ENCODE measurements around the gene KIF14.
"Not testable (repeated sequence)": the region's sequence is repeated elsewhere in the genome, so short reads cannot be mapped to it uniquely, and the experiment has no call there.

The KIF14 gene

DNA sequence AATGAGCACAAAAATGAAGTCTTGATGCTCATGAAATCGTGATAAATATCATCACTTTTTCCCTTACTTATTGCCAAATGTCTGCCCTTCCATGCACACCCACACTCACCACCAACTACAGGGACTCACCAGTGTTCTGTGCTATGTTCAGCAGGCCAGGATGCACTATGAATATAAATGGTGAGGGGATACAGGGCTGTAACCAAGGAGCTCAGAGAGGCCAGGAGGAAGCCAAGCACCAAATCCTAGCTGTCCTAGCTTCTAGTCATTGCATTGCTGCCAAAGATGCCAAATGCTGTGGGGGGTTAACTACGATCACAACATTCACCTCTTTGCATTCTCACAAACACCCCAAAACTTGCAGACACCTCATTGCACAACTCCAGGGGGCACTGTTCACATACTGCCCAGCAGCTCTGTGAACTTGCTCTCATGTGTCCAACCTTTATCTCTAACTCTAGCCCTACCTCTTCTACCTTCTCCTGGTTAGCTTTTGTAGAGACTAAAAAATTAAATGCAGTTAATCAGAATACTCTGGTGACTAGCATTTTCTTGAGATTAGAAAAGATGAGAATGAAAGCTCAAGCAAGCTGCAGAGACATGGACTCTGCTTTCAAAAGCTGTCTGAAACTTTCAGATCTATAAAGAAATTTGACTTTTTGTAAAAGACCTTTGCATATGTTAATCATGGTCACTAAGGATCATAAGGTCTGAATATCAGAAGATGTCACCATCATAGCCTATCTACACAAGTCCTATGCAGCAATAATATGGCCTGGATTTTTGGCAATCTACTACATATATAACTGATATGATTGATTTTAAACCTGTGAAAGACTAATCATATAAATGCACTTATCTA is 13.9 kb upstream of the KIF14 start:
- DNase-seq (ENCODE audit: low spot score) = no peak

DNA sequence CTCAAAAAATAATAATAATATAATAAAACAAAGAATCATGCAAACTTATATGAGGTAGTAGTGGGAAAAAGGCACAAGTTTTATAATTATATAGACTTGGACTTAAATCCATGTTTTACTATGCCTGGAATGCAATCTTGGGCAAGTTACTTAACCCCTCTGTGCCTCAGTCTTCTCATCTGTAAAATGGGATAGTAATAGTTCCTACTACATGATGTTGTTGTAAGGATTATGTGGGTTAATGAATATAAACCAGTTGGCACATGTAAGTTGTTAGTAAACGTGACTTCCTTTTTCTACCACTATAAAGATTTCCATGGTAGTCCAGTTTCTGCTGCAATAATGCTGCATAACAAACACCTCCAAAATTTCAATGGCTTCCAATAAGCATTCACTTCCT is 10.8 kb upstream of the KIF14 start:
- DNase-seq (ENCODE audit: low spot score) = no peak

DNA sequence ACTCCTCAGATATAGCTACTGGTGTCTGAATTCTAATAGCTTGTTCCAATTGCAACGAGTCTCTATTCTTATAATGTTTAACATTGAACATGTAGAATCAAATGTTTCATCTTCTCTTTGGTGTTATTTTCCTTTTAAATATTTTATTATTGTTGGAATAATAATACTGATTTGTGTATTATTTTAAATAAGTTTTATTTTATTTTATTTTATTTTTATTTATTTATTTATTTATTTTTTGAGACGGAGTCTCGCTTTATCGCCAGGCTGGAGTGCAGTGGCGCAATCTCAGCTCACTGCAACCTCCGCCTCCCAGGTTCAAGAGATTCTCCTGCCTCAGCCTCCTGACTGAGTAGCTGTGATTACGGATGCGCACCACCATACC is 10.0 kb upstream of the KIF14 start:
- DNase-seq (ENCODE audit: low spot score) = not testable (repeated sequence)

DNA sequence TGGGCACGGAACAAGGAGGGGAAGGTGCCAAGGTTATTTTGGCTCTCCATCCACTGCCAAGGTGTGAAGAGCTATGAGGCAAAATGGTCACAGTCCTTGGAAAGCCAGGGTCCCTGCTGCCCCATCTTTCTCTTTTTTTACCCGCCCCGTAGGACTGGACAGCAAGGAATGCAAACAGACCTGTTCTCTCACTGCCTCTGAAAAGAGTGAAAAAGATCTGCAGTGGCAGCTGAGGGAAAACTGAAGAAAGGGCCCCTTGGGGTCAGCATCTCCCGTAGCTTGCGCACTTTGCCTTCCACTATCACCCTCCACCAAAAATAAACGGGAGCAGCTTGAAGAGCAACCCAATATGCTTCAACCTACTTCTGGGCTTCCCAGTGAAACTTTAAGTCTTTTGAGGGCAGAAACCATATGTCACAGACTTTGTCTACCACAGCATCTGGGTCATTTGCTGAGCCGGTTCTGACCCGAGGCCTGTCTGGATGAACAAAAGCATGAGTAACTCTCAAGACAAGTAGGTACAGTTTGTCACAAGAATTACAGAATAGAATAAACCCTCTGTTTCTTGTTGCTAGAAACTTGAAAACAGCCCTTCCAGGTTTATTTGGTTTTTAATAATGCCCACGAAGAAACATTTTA is 9.4 kb upstream of the KIF14 start:
- DNase-seq (ENCODE audit: low spot score) = no peak

DNA sequence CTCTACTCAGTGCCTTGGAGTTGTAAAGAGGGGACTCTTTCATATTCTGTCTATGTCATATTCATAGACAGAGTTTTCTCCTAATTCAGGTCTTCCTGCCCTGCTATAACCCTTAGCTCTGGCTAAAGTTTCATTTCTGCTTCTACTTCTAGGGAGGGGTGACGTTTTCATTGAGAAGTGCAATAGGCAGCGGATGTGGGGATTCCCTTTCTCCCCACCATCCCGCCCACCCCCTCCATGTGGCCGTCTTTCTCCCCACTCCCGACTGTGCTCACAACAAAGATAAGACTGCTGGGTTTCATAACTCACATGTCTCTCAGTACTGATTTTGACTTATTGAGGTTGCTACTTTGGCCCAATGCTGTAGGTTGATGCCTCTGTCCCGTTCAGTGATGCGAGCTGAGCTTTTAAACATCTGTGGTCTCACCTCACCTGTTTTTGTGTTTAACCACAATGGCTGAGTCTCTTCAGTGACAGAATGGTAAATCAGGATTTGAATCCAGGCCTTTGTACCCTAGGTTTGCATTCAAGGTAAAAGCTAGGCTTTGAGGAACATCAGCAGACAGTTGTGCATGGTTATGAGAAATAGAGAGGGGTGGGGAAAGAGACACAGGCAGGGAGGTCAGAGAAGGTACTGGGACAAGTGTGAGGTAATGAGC is 7.8 kb upstream of the KIF14 start:
- DNase-seq (ENCODE audit: low spot score) = no peak

DNA sequence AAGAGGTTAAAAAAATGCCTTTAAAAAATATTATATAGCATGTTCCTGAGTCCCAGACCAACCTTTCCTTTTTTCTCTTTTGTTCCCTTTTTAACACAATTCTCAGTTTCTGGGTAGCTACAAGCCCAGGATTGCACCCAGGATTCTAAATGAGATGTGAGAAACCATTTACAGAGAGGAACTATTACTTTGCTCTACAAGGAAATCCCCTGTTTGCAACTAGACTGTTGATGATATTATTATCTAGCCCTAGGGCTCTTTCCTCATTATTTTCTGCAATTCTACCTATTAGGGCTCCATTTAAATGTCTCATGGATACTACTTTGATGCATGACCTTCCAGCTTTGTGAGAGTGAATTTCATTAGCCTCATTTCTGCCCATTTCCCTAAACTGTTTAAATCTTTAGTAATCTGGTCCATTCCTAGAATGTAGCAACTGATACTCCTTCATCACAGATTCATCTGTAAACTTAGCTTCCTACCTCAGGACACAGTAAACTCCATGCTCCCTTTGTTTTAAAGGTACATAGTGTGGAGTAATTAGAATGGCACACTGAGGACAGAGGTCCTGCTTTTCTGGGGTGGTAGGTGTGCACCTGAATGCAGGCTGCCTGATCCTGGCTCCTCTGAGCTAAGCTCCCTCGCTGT is 7.1 kb upstream of the KIF14 start:
- DNase-seq (ENCODE audit: low spot score) = no peak

DNA sequence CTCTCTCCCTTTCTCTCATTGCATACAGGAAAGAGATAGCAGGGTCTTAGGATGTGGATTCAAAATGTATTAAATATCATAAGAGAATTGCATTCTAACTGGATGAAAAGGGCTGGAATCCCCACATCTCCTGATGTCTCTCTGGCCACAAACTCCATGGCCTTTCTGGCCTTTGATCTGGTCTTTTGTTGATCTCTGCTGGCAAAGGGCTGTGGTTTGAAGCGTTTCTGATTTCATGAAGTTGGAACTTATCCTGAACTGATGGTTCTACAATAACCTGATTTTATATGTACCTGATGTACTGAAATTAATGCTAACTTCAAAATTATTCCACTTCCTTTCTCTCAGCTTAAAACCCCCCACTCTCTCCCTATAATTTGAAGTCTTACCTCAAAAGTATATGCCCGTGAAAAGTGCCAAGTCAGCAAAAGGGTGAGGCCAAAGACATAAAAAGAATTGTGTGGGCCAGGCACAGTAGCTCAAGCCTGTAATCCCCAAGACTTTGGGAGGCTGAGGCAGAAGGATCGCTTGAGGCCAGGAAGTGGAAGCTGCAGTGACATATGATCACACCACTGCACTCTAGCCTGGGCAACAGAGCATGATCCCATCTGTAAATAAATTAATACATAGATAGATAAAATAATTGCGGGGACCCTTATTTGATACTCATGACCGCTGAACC is 6.4 kb upstream of the KIF14 start:
- DNase-seq (ENCODE audit: low spot score) = no peak

DNA sequence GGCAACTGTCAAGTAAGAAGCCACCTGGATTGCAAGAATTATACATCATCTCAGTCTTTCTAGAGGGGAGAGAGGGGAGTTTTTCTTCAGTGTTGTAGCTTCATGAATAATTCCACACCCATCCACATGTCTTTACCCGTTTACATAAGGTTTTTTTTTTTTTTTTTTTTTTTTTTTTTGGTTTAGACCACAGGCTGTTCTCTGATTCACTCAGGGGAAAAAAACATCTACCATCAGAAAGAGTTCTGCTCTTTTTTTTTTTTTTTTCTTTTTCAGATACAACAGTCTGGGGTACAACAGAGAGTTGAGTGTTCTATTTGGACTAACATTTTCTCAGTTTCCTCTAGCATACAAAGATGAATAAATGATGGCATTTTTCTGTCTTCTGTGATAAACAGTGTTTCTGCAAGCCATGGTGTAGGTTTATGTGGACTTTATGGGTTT is 4.9 kb upstream of the KIF14 start:
- peak; percentile 38 for DNase-seq (ENCODE audit: low spot score)

DNA sequence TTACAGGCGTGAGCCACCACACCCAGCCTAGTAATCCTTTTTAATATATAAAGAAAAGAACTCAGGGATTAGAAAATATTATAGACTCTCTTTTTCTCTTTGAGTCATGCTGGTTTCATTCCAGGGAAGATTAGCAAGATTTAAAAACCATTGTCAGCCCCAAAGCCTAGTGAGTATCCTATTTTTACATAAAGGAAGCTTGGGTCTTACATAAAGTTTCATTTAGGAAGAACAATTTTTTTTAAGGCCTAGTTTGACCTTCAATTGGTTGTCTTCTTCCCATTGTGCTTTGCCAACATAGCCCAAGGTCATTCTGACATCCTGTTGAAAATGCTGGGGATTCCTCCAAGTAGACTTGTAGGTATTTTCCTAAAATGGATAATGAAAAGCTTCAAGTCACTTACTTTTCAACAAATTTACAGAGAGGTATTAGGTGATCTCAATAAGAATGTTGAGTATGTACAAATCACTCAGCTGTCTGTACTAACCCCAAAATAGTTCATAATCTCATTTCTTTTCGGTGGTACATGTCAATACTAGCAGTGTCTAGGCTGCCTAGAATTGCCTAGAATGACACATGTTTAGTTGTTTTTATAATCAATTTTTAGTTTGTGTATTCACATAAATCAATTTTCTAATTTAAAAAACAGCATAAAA is 4.3 kb upstream of the KIF14 start:
- DNase-seq (ENCODE audit: low spot score) = no peak

DNA sequence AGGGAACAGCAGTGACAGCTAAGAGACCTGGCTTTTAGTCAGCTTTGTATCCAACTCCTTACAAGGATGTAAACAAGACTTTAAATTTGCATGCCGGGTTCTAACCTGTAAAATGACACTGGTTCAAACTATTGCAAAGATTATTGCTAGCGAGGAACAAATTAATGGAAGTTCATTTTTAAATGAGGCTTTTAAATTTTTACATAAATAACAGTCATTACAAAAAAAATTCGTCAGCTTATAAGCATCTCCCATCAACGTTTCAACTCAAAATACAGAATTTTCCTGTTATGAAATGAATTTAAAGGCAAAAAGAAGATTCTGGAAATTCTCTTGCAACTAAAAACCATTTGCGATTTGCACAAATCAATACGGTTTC is 668 bp downstream of the KIF14 start:
- DNase-seq (ENCODE audit: low spot score) = no peak

DNA sequence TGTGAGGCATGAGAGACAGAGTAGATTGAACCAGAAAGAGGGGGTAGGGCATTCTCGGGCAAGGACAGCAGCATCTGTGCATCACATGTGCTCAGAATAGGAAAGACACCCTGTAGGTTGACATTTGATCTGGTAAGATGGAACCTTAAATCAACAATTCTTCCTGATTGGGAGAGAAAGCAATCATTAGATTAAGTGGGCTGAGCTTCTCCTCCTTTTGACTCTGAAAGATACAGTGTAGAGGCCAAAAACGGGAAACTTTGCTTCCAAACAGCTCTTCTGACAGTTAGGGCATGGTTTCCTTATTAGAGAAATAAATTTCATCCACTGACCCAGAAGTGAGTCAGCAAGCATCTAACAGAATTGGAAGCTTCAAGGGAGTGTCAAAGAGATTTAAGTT is 9.7 kb downstream of the KIF14 start:
- DNase-seq (ENCODE audit: low spot score) = peak; percentile 70

DNA sequence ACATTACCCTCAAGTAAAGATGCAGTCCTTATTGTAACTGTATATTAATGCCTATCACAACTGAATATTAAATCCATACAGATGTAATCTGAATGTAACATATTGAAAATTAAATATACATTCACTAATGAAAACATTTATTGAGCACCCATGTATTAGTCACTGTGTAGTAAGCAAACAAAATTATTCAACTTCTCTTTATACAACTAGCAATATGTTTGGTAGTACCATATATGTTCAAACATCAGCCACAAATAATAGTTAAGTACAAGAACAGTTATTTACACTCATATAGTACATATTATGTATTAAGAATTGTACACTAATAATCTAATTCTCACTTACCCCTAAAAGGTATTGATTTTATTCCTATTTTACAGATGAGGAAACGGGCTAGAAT is 17.9 kb downstream of the KIF14 start:
- DNase-seq (ENCODE audit: low spot score) = no peak

DNA sequence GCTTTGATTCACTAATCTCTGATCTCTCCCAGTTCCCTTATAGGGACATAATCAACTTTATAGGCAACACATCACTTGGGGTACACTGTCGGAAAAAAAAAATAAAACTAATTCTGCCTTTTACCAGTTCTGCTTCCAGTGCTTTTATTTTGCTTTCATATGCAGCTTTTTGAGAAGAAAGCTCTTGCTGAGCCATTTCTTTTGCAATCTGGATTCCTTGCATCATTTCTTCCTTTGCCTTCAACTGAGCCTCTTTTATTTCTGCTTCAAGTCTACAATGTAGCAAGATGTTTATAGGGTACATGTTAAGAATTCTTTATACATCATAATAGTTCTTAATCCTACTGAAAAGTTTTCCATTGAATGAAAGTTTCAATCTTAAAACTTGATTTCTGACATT is 30.6 kb downstream of the KIF14 start:
- no peak for DNase-seq (ENCODE audit: low spot score)

DNA sequence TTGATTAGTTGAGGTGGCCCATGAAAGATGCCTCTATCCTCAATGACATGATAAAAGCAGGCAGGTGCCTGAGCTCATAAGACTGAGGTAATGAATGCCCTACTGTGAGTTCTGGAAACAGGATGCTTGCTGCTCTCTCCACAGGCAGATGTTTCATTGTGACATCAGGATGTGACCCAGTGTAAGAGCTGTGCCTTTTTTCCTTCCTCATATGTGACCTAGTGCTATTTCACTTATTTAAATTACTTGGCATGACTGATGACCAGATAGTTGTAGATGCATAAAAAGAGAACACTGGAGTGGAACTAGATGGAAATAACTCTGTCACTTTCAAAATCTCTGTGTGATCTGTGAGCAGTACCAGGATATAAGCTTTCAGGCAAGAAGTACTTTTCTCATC is 31.9 kb downstream of the KIF14 start:
- no peak for DNase-seq (ENCODE audit: low spot score)

DNA sequence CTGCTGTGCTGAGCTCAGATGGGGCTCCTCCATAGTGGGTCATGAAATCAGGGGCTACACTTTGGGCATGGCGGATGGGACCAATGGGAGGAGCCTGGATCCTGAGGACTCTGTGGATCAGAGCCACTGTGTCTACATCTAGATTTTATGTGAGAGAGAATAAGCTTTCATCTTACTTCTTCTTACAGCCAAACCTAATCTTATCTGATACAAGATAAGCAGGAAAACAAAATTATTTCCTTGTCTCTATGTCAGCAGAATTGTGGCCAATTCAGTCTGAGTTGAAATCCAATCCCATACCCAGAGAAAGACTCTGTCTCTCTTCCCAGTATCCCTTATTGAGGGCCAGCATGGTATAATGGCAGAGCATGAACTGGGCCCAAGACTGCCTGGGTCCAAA is 56.2 kb downstream of the KIF14 start:
- no peak for DNase-seq (ENCODE audit: low spot score)

DNA sequence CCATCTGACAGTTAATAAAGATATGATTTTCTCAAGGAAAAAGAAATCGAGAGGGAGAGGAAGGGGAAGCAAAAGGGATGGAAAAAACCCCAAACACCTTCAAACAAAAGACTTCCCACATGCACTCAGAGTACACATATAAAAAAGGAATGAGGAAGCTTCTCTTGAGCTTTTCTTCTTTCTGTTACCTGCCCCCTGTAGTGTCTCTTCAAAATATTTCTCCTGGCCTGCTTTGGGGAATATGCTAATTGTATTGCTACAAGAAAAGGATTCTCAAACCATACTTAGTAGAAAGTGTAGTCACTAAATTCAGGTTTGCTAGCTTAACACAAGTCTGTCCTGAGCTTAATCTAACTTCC is 58.7 kb downstream of the KIF14 start:
- no peak for DNase-seq (ENCODE audit: low spot score)

DNA sequence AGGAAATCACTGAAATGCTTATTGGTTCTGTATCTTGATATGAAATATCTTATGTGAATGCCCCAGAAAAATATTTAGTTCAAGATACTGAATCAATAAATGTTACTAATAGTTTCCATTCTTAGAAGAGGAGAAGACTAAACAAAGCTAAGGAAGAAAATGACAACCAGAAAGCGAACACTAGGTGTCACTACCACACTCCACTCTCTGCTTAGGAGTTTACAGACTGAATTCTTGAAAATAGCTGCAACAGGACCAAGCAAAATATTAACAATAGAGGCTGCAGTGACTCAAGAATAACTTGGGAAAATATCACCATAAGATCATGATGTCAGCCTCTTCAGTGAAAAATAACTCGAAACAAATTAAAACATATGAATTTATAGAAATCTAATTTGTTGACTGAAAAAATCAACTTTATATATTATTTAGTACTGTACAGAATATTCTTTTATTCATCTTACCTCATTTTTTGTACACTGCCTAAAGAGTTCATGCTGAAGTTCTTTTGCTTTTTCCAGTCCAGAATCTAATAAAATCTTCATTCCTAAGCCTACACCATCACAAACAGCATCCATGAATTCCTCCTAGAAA is 61.6 kb downstream of the KIF14 start:
- peak; percentile 79 for DNase-seq (ENCODE audit: low spot score)

DNA sequence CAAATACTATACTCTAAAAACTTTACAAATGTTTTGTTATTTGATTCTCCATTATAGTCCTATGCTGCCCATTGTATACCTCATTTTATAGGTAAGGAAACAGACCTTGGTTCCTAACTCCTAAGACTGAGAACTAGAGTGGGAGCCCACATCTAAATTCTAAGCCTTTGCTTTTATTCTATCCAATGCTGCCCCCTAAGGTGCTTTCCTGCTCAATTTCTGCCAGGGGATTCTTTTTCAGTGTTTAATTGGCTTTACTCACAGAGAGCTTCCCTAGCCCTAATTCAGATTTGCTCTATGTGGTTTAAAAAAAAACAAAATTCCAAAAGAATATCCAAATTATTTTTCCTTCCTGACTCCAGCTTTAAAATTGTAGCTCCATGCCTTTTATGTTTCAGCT is 64.5 kb downstream of the KIF14 start:
- peak; percentile 29 for DNase-seq (ENCODE audit: low spot score)

DNA sequence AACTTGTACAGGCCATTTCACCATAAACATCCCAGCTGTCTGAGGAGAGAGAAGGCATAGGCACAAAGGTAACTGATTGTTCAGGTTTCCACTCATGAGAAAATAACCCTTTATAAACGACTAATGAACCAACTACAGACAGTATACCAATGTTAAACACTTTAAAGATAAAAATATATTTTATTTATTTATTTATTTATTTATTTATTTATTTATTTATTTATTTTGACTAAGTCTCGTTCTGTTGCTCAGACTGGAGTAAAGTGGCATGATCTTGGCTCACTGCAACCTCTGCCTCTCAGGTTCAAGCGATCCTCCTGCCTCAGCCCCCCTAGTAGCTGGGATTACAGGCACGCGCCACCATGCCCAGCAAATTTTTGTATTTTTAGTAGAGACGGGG is 67.8 kb downstream of the KIF14 start:
- DNase-seq (ENCODE audit: low spot score) = not testable (repeated sequence)

DNA sequence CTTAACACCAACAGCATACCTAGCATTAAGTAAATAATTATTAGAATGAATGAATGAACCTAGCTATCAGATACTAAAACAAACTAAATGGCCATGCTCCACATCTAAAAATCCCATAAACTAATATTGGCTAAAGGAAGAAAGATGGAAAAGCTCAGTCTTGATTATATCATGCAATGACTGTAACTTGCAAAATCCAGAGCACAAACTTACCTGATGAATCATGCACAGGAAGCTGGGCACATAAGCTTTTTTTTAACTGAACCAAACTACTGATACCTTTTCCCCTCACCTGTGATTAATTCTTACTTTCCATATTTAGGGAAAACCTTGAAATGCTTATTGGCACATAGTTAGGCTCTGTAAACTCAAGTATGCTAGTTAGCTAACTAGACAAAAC is 70.2 kb downstream of the KIF14 start:
- DNase-seq (ENCODE audit: low spot score) = no peak

DNA sequence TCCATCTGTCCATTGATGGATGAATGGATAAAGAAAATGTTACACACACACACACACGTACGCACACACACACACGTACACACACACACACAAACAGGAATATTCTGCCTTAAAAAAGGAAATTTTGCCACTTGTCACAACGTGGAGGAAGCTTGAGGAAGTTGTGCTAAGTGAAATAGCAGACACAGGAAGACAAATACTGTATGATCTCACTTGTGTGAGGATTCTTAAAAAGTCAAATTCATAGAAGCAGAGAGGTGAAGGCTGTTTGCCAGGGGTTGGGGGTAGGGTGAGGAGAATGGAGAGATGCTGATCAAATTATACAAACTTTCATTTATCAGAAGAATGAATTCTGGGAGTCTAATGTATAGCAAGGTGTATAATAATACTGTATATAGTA is 73.2 kb downstream of the KIF14 start:
- DNase-seq (ENCODE audit: low spot score) = no peak

Data from GM03348 (cell line).